HG03442 (cell line): ENCODE measurements around the gene UBE2G1.

ENCODE experiments used
- ATAC-seq: cut with Tn5 transposase; IDR thresholded peaks from one replicate; pipeline ENCODE4 v1.9.1; 2021; ENCODE audit warnings: mild to moderate bottlenecking, moderate library complexity; ENCODE audit not compliant: unreplicated experiment

The UBE2G1 gene

GRCh38 chr17:4340914-4341615 is 25.4 kb downstream of the UBE2G1 start:
- no peak for ATAC-seq

- ATAC-seq = no peak
These were observed 31.5 kb downstream of the UBE2G1 start for GRCh38 chr17:4334776-4335584.

GRCh38 chr17:4334332-4334731 is 32.1 kb downstream of the UBE2G1 start:
- no peak for ATAC-seq

- no peak for ATAC-seq
These were observed 33.4 kb downstream of the UBE2G1 start for GRCh38 chr17:4333041-4333440.

- ATAC-seq = no peak
These were observed 34.0 kb downstream of the UBE2G1 start for GRCh38 chr17:4332296-4332970.

GRCh38 chr17:4331614-4332013 is 34.9 kb downstream of the UBE2G1 start:
- ATAC-seq = no peak

GRCh38 chr17:4329838-4330237 is 36.6 kb downstream of the UBE2G1 start:
- ATAC-seq = no peak

GRCh38 chr17:4327606-4328005 is 38.9 kb downstream of the UBE2G1 start:
- no peak for ATAC-seq

- no peak for ATAC-seq
These were observed 39.9 kb downstream of the UBE2G1 start for GRCh38 chr17:4326608-4327007.

GRCh38 chr17:4326112-4326511 is 40.4 kb downstream of the UBE2G1 start:
- no peak for ATAC-seq

GRCh38 chr17:4324463-4324862 is 42.0 kb downstream of the UBE2G1 start:
- no peak for ATAC-seq

- ATAC-seq = no peak
These were observed 47.3 kb downstream of the UBE2G1 start for GRCh38 chr17:4319221-4319620.

GRCh38 chr17:4318596-4318995 is 47.9 kb downstream of the UBE2G1 start:
- ATAC-seq = no peak

- ATAC-seq = no peak
These were observed 48.3 kb downstream of the UBE2G1 start for GRCh38 chr17:4318186-4318585.

- no peak for ATAC-seq
These were observed 48.9 kb downstream of the UBE2G1 start for GRCh38 chr17:4317610-4318009.

GRCh38 chr17:4316648-4317047 is 49.8 kb downstream of the UBE2G1 start:
- ATAC-seq = no peak

- no peak for ATAC-seq
These were observed 51.9 kb downstream of the UBE2G1 start for GRCh38 chr17:4314618-4315017.

GRCh38 chr17:4314179-4314578 is 52.3 kb downstream of the UBE2G1 start:
- no peak for ATAC-seq

GRCh38 chr17:4313221-4314114 is 53.0 kb downstream of the UBE2G1 start:
- no peak for ATAC-seq

GRCh38 chr17:4310354-4311060 is 56.0 kb downstream of the UBE2G1 start:
- no peak for ATAC-seq
